GM23338 (cell line): ENCODE data around the gene YIPF2. TPM values are rescaled to one million over a fixed set of nuclear protein-coding genes. Genes with fewer than 3 reads are reported as not detected.

ENCODE experiments used
- ATAC-seq: fragments of 200-7000 bp; cut with Tn5 transposase; 3 replicates; pipeline ENCODE4 v1.9.1; 2020
- DNase-seq: peaks from one replicate; pipeline ENCODE4 v3.0.0-alpha.2; 2015; ENCODE audit warnings: low spot score
- H2AFZ ChIP-seq: fragments of 200-600 bp; sonication (generic); 2 replicates; pipeline ENCODE4 v1.8.0; 2016; ENCODE audit warnings: antibody characterized with exemption, mild to moderate bottlenecking, moderate library complexity
- H3F3A ChIP-seq: fragments of 200-600 bp; sonication (generic); replicated peaks from 2 replicates; pipeline ENCODE4 v1.8.0; 2017; ENCODE audit warnings: antibody characterized with exemption, mixed run types, low read depth
- H3K27ac ChIP-seq: fragments of 200-600 bp; sonication (generic); 2 replicates; pipeline ENCODE4 v1.6.1; 2016; ENCODE audit warnings: low read depth
- H3K27me3 ChIP-seq: fragments of 200-600 bp; sonication (generic); 2 replicates; pipeline ENCODE4 v1.8.0; 2016; ENCODE audit warnings: mild to moderate bottlenecking, mixed run types, moderate library complexity; ENCODE audit not compliant: insufficient read depth
- H3K36me3 ChIP-seq: fragments of 200-600 bp; sonication (generic); 2 replicates; pipeline ENCODE4 v1.8.0; 2016; ENCODE audit warnings: mild to moderate bottlenecking; ENCODE audit not compliant: insufficient read depth
- H3K4me1 ChIP-seq: fragments of 200-600 bp; sonication (generic); 2 replicates; pipeline ENCODE4 v1.8.0; 2016; ENCODE audit warnings: mild to moderate bottlenecking, moderate library complexity; ENCODE audit not compliant: insufficient read depth
- H3K4me2 ChIP-seq: fragments of 200-600 bp; sonication (generic); 2 replicates; pipeline ENCODE4 v1.7.1; 2017; ENCODE audit warnings: mixed run types
- H3K4me3 ChIP-seq: fragments of 200-600 bp; sonication (generic); 2 replicates; pipeline ENCODE4 v1.6.1; 2016; ENCODE audit warnings: mixed run types
- H3K79me2 ChIP-seq: fragments of 200-600 bp; sonication (generic); replicated peaks from 2 replicates; pipeline ENCODE4 v1.8.0; 2017; ENCODE audit warnings: mild to moderate bottlenecking; ENCODE audit not compliant: insufficient read depth
- H3K9me2 ChIP-seq: fragments of 200-600 bp; sonication (generic); 2 replicates; pipeline ENCODE4 v1.8.0; 2017; ENCODE audit not compliant: insufficient read depth
- H4K20me1 ChIP-seq: fragments of 200-600 bp; sonication (generic); replicated peaks from 2 replicates; pipeline ENCODE4 v1.8.0; 2017; ENCODE audit warnings: mild to moderate bottlenecking; ENCODE audit not compliant: insufficient read depth
- H3K27ac Mint-ChIP-seq: 2 replicates; pipeline ENCODE4 v1.8.0; 2020; ENCODE audit warnings: inconsistent platforms, mild to moderate bottlenecking, moderate library complexity, mixed read lengths
- H3K27me3 Mint-ChIP-seq: 3 replicates; pipeline ENCODE4 v1.8.0; 2022; ENCODE audit warnings: low read depth, mild to moderate bottlenecking, moderate library complexity, mixed read lengths, inconsistent platforms; ENCODE audit not compliant: insufficient read depth, poor library complexity
- H3K36me3 Mint-ChIP-seq: 3 replicates; pipeline ENCODE4 v1.8.0; 2021; ENCODE audit warnings: low read depth, mild to moderate bottlenecking, inconsistent platforms, moderate library complexity, mixed read lengths
- H3K4me1 Mint-ChIP-seq: 3 replicates; pipeline ENCODE4 v1.8.0; 2020; ENCODE audit warnings: mild to moderate bottlenecking, inconsistent platforms, mixed read lengths
- H3K4me3 Mint-ChIP-seq: 3 replicates; pipeline ENCODE4 v1.8.0; 2021; ENCODE audit warnings: moderate library complexity, mild to moderate bottlenecking, inconsistent platforms, mixed read lengths
- H3K9me3 Mint-ChIP-seq: 3 replicates; pipeline ENCODE4 v1.8.0; 2020; ENCODE audit warnings: moderate library complexity, mild to moderate bottlenecking, inconsistent platforms, mixed read lengths
- CREB1 ChIP-seq: fragments of 250-450 bp; sonication (Bioruptor Pico); IDR thresholded peaks from 2 replicates; pipeline ENCODE4 v1.5.0; 2020; ENCODE audit warnings: low read depth, mild to moderate bottlenecking, moderate library complexity
- CTCF ChIP-seq, 2 experiments: fragments of 200-600 bp in 1 of 2; sonication (generic) in 1 of 2; conservative IDR thresholded peaks; 2 replicates each; pipeline versions ENCODE4 v1.5.1 to v1.6.1; 2016 to 2017; ENCODE audit warnings: antibody characterized with exemption in 2 of 2, low read depth in 2 of 2, mild to moderate bottlenecking in 2 of 2, moderate library complexity in 1 of 2
- ETS1 ChIP-seq: IDR thresholded peaks from 2 replicates; pipeline ENCODE4 v1.6.1; 2016; ENCODE audit warnings: antibody characterized with exemption
- EZH2 ChIP-seq: fragments of 200-600 bp; sonication (generic); IDR thresholded peaks from one replicate; pipeline ENCODE4 v1.8.0; 2017; ENCODE audit warnings: antibody characterized with exemption, mild to moderate bottlenecking, low read depth; ENCODE audit not compliant: unreplicated experiment
- EZH2phosphoT487 ChIP-seq: fragments of 200-600 bp; sonication (generic); IDR thresholded peaks from one replicate; pipeline ENCODE4 v1.8.1; 2018; ENCODE audit warnings: antibody characterized with exemption; ENCODE audit not compliant: unreplicated experiment
- JUNB ChIP-seq: IDR thresholded peaks from one replicate; pipeline ENCODE4 v1.6.1; 2016; ENCODE audit warnings: antibody characterized with exemption; ENCODE audit not compliant: unreplicated experiment
- NANOG ChIP-seq: IDR thresholded peaks from 2 replicates; pipeline ENCODE4 v1.6.1; 2016; ENCODE audit warnings: antibody characterized with exemption, borderline replicate concordance
- POLR2AphosphoS5 ChIP-seq: IDR thresholded peaks from 2 replicates; pipeline ENCODE4 v1.6.1; 2016; ENCODE audit warnings: antibody characterized with exemption, low read depth
- REST ChIP-seq: IDR thresholded peaks from one replicate; pipeline ENCODE4 v1.6.1; 2018; ENCODE audit warnings: antibody characterized with exemption; ENCODE audit not compliant: unreplicated experiment
- STAT1 ChIP-seq: IDR thresholded peaks from one replicate; pipeline ENCODE4 v1.6.1; 2016; ENCODE audit warnings: antibody characterized with exemption; ENCODE audit not compliant: unreplicated experiment
- ZNF114 ChIP-seq: fragments of 250-450 bp; sonication (Bioruptor Pico); IDR thresholded peaks from 2 replicates; pipeline ENCODE4 v1.5.0; 2020; ENCODE audit warnings: mild to moderate bottlenecking, moderate library complexity
- ZNF331 ChIP-seq: fragments of 250-450 bp; sonication (Bioruptor Pico); IDR thresholded peaks from 2 replicates; pipeline ENCODE4 v1.5.0; 2020; ENCODE audit warnings: low read depth, mild to moderate bottlenecking, moderate library complexity
- ZNF462 ChIP-seq: fragments of 250-450 bp; sonication (Bioruptor Pico); IDR thresholded peaks from 2 replicates; pipeline ENCODE4 v1.5.0; 2020; ENCODE audit warnings: mild to moderate bottlenecking, moderate library complexity
- polyA plus RNA-seq: library from polyadenylated mRNA; unstranded; fragments of >200 nt; fragmentation: Nextera tagmentation; extraction: Ambion mirVana; gene quantifications from 2 replicates; pipeline ENCODE4 v1.2.1, GENCODE V29; 2016
- total RNA-seq: library from RNA; depleted of rRNA; stranded (reverse); fragments of >200 nt; shearing (Covaris generic); gene quantifications from 2 replicates; pipeline ENCODE4 v1.2.3, GENCODE V29; 2014

YIPF2 gene
- total and polyA plus RNA-seq, 2 experiments from 2014 or later, result 36.3 to 63.7 TPM

- Histone ChIP-seq H4K20me1 (peaks cover 55% of the 10 kb centered on the region), H3K4me3 (no peak overlapping the region), H3F3A (0 out of 2 replicates have a peak, but pooled peaks cover 6% of the 10 kb centered on the region), H2AFZ (no peak overlapping the region), H3K27me3 (no peaks in the 10 kb centered on the region), H3K4me1 (peaks cover 27% of the 10 kb centered on the region; the same call in 1 of the 2 replicates), H3K9me2 (no peaks in the 10 kb centered on the region), H3K27ac (0 out of 2 replicates have a peak overlapping the region, but pooled peaks have one; percentile 26), H3K79me2 (peaks cover 100% of the 10 kb centered on the region), H3K4me2 (no peak overlapping the region), H3K36me3 (no peaks in the 10 kb centered on the region; the same call in 1 of the 2 replicates)
- Mint-ChIP-seq H3K9me3 (no peaks in the 10 kb centered on the region), H3K4me1 (peaks cover 47% of the 10 kb centered on the region), H3K27me3 (peaks cover 11% of the 10 kb centered on the region), H3K27ac (peak overlapping the region; percentile 50; the same call in 1 of the 2 replicates), H3K4me3 (no peak overlapping the region), H3K36me3 (peaks cover 31% of the 10 kb centered on the region)
- DNase-seq, result no peak
- ATAC-seq, result no peak
- no peak for TF ChIP-seq POLR2AphosphoS5
- no peak for TF ChIP-seq STAT1
- no peak for TF ChIP-seq ZNF114 (CRISPR knock-in tag)
- no peak for TF ChIP-seq EZH2
- no peak for TF ChIP-seq EZH2phosphoT487
- no peak for TF ChIP-seq REST
- no peak for TF ChIP-seq ZNF331 (CRISPR knock-in tag)
- TF ChIP-seq CREB1, result no peak
- no peak for TF ChIP-seq ETS1
- TF ChIP-seq NANOG, result no peak
- no peak for TF ChIP-seq ZNF462 (CRISPR knock-in tag)
- TF ChIP-seq JUNB, result no peak
- TF ChIP-seq CTCF (conservative IDR thresholded peaks at IDR 0.05; ENCODE audit: low read depth in 2 of 2), result no peak
These were observed 38.4 kb upstream of the YIPF2 start for GRCh38 chr19:10966809-10967208.
